H1 (cell line): Measurements from ENCODE around the gene HAO2. TPM values are rescaled to one million over a fixed set of nuclear protein-coding genes. Genes with fewer than 3 reads are reported as not detected.

ENCODE experiments used
- GABPA ChIP-seq: IDR thresholded peaks from 2 replicates; pipeline ENCODE4 v1.6.1; 2011; ENCODE audit warnings: mild to moderate bottlenecking, low read length, moderate library complexity, borderline replicate concordance; ENCODE audit not compliant: insufficient read depth
- NANOG ChIP-seq: IDR thresholded peaks from 2 replicates; pipeline ENCODE4 v1.6.1; 2011; ENCODE audit warnings: low read length, low read depth, mild to moderate bottlenecking, inconsistent platforms; ENCODE audit not compliant: insufficient read depth, poor library complexity, severe bottlenecking
- POLR2AphosphoS5 ChIP-seq: IDR thresholded peaks from 2 replicates; pipeline ENCODE4 v1.6.1; 2011; ENCODE audit warnings: low read depth, low read length
- polyA plus RNA-seq, 7 experiments: library from polyadenylated mRNA; depleted of rRNA in 3 of 7; stranded (reverse) in 5 of 7; unstranded in 2 of 7; fragments of >200 nt in 5 of 7; fragments of 200-250 nt in 2 of 7; gene quantifications; 1 replicate in 5 of 7; 2 replicates in 1 of 7; 4 replicates in 1 of 7; pipeline versions ENCODE4 v1.2.1 to v1.2.3, GENCODE V29; 2011 to 2013; ENCODE audit warnings: missing spikeins in 2 of 7, mixed read lengths in 2 of 7
- total RNA-seq: library from RNA; stranded (reverse); fragmentation: NEBNext Ultra II Directional; extraction: Animal tissue kit (Norgen Biotek cat#: 25700); gene quantifications from 2 replicates; pipeline ENCODE4 v1.2.1, GENCODE V29; 2021
- TF ChIP-seq, protein P1 (sequence below): IDR thresholded peaks from 2 replicates; pipeline ENCODE4 v1.6.1; 2011; ENCODE audit warnings: low read length, improper control_type of control experiment
- TF ChIP-seq, protein P2 (sequence below): IDR thresholded peaks from 2 replicates; pipeline ENCODE4 v1.6.1; 2012; ENCODE audit warnings: inconsistent platforms

HAO2 gene
- total and polyA plus RNA-seq, 2 of the 8 experiments (the other 6 are each of a cell fraction or from before 2014, with no cell fraction given), result not detected

DNA sequence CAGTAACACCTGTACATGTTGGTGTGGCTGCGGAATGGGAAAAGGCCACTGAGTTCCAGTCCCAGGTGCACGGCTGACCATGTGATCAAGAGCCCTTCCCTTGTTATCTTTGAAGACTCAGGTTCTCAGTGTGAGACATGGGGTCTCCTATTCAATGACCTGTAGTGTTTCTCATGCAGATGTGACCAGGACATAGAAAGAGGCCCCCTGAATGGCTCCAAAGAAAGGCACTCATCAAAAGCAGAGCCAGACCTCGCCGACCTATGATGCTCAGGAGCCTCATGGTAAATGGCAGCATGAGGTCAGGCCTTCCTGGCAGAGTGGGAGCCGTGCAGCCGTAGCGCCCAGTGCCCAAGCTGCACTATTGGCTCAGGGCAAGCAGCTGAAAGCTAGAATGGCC is 42.3 kb upstream of the HAO2 start (continued):
- peak; percentile 47 for TF ChIP-seq NANOG
- TF ChIP-seq POLR2AphosphoS5, result no peak
- no peak for TF ChIP-seq GABPA
- TF ChIP-seq, protein P1, sequence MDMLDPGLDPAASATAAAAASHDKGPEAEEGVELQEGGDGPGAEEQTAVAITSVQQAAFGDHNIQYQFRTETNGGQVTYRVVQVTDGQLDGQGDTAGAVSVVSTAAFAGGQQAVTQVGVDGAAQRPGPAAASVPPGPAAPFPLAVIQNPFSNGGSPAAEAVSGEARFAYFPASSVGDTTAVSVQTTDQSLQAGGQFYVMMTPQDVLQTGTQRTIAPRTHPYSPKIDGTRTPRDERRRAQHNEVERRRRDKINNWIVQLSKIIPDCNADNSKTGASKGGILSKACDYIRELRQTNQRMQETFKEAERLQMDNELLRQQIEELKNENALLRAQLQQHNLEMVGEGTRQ, result peak; percentile 46
- TF ChIP-seq, protein P2, sequence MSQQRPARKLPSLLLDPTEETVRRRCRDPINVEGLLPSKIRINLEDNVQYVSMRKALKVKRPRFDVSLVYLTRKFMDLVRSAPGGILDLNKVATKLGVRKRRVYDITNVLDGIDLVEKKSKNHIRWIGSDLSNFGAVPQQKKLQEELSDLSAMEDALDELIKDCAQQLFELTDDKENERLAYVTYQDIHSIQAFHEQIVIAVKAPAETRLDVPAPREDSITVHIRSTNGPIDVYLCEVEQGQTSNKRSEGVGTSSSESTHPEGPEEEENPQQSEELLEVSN, result peak; percentile 82; the same call in 1 of the 2 replicates
